Measurements from ENCODE around the gene CD80.

DNA sequence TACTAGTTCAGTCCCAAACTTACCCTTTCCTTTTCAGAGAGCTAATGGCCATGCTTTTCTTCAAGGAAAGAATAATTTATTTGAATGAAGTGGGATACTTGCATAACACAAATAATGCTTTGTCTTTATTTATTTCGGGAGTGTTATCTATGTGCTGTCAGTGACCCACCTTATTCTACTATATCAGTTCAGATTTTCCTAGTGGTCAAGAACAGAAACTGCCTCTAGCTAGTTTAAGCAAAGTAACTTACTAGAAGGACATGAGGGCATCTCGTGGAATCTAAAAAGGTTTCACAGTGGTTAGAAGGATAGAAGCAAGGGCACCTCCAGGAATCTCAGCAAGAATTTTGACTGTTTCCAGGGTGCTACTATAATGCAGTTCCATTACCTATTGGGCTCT lies 64.8 kb downstream of the CD80 start:
- TF ChIP-seq GLI4 (tag by site-specific recombination; IDR thresholded peaks at IDR 0.05) (no peak), PRDM2 (tag by site-specific recombination; IDR thresholded peaks at IDR 0.05; ENCODE audit: borderline replicate concordance) (no peak), ZNF404 (tag by site-specific recombination; IDR thresholded peaks at IDR 0.05) (no peak), ZNF274 (IDR thresholded peaks at IDR 0.05; ENCODE audit: low read length) (no peak), ZNF274 (tag by site-specific recombination; IDR thresholded peaks at IDR 0.05; ENCODE audit: borderline replicate concordance) (no peak), ZNF776 (tag by site-specific recombination; IDR thresholded peaks at IDR 0.05; ENCODE audit: borderline replicate concordance) (no peak)
- TF ChIP-seq, protein P1, sequence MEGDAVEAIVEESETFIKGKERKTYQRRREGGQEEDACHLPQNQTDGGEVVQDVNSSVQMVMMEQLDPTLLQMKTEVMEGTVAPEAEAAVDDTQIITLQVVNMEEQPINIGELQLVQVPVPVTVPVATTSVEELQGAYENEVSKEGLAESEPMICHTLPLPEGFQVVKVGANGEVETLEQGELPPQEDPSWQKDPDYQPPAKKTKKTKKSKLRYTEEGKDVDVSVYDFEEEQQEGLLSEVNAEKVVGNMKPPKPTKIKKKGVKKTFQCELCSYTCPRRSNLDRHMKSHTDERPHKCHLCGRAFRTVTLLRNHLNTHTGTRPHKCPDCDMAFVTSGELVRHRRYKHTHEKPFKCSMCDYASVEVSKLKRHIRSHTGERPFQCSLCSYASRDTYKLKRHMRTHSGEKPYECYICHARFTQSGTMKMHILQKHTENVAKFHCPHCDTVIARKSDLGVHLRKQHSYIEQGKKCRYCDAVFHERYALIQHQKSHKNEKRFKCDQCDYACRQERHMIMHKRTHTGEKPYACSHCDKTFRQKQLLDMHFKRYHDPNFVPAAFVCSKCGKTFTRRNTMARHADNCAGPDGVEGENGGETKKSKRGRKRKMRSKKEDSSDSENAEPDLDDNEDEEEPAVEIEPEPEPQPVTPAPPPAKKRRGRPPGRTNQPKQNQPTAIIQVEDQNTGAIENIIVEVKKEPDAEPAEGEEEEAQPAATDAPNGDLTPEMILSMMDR (tag by site-specific recombination; IDR thresholded peaks at IDR 0.05), result no peak
- TF ChIP-seq, protein P2, sequence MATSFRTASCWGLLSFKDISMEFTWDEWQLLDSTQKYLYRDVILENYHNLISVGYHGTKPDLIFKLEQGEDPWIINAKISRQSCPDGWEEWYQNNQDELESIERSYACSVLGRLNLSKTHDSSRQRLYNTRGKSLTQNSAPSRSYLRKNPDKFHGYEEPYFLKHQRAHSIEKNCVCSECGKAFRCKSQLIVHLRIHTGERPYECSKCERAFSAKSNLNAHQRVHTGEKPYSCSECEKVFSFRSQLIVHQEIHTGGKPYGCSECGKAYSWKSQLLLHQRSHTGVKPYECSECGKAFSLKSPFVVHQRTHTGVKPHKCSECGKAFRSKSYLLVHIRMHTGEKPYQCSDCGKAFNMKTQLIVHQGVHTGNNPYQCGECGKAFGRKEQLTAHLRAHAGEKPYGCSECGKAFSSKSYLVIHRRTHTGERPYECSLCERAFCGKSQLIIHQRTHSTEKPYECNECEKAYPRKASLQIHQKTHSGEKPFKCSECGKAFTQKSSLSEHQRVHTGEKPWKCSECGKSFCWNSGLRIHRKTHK (tag by site-specific recombination; IDR thresholded peaks at IDR 0.05), result no peak
